Adrenal gland (tissue), 5 donors: ENCODE data around the gene CFAP45.

Experiments
- CTCF ChIP-seq, 6 experiments: fragments of 450-650 bp in 4 of 6; fragments of 200-600 bp in 2 of 6; sonication (generic) in 1 of 6; IDR thresholded peaks; 1 replicate in 5 of 6; 2 replicates in 1 of 6; pipeline versions ENCODE4 v1.5.1 to v1.8.0; 2016 to 2021; ENCODE audit warnings: antibody characterized with exemption in 6 of 6, mild to moderate bottlenecking in 2 of 6, moderate library complexity in 1 of 6
- POLR2A ChIP-seq, 2 donors: fragments of 450-650 bp; IDR thresholded peaks; one replicate each; pipeline ENCODE4 v1.6.1; 2017; ENCODE audit warnings: antibody characterized with exemption in 2 of 2, mild to moderate bottlenecking in 2 of 2, moderate library complexity in 1 of 2
- donor health status: DM: no; HTN: no; CAD: no.

- no peak for TF ChIP-seq POLR2A (IDR thresholded peaks at IDR 0.05)
- TF ChIP-seq CTCF (IDR thresholded peaks at IDR 0.05) = no peak
These were observed 73.4 kb downstream of the CFAP45 start, which contains the start of gene SLAMF8 for GRCh38 chr1:159826441-159827101.
